ENCODE results near the gene MAPK1IP1L. TPM values are rescaled to one million over a fixed set of nuclear protein-coding genes. Genes with fewer than 3 reads are reported as not detected.

Gene MAPK1IP1L
- total RNA-seq, 2 experiments from 2014 or later: 24.6 to 94.8 TPM

DNA sequence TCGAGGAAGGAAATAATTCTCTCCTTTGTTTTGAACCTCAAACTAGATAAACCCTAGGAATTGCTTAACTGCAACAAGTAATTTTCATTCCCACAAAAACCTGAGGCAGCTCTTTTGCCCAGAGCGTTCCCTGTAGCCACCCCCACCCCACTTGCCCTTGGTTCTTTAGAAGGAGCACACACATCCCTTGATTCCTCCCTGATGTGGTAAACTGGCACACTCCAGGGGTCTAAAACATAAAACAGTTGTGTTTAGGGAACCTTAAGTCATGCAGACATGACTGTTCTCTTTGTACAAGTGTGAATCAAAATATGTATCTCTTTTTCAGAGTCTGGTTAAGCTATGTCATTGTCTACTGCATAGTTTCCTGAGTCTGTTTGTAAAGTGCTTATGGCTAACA, 14.0 kb downstream of the MAPK1IP1L start:
- intact Hi-C loops (cut with micrococcal nuclease; ENCODE audit: unreplicated experiment): no loop called here
- Histone ChIP-seq H2AFZ (ENCODE audit: low read length) (no peak overlapping the region), H3K36me3 (ENCODE audit: insufficient read depth, low read length) (peaks cover 85% of the 10 kb centered on the region), H3K4me1 (ENCODE audit: insufficient read depth, low read length, poor library complexity, severe bottlenecking) (no peaks in the 10 kb centered on the region), H4K20me1 (ENCODE audit: insufficient read depth, low read length) (peaks cover 6% of the 10 kb centered on the region; the same call in 1 of the 2 replicates), H3K9me3 (ENCODE audit: low read length) (no peaks in the 10 kb centered on the region), H3K27ac (ENCODE audit: low read depth, low read length, poor library complexity, severe bottlenecking) (no peak overlapping the region), H3K9me2 (ENCODE audit: insufficient read depth, low read length) (no peaks in the 10 kb centered on the region), H3K79me2 (ENCODE audit: insufficient read depth, low read depth, low read length) (peaks cover 19% of the 10 kb centered on the region), H3K4me3 (ENCODE audit: low read depth, low read length, poor library complexity, severe bottlenecking) (no peak overlapping the region), H3K4me2 (ENCODE audit: low read length) (no peak overlapping the region)
- DNase-seq (ENCODE audit: low spot score): no peak
- POLR2A ChIA-PET: interaction anchor here (0.7 to 2.1 kb wide), 6 partner anchors 8 to 20 kb away, joined by 3 to 12 read pairs (median 4); partner anchors contain the start of gene MAPK1IP1L
- TF ChIP-seq EZH2phosphoT487 (IDR thresholded peaks at IDR 0.05; ENCODE audit: borderline replicate concordance, low read depth, low read length) (no peak), CTCF (conservative IDR thresholded peaks at IDR 0.05; ENCODE audit: low read length) (no peak)
- CTCF ChIA-PET (ENCODE audit: unreplicated experiment): interaction anchor here (0.9 kb wide), 1 partner anchor 14 kb away, joined by 4 read pairs; no protein-coding TSS in a partner anchor
- BruUV-seq (replicated peaks): no TSS peak

GRCh38 chr14:55066223-55066622, 14.8 kb downstream of the MAPK1IP1L start:
- CTCF ChIA-PET (ENCODE audit: unreplicated experiment): interaction anchor here (0.9 kb wide), 1 partner anchor 13 kb away, joined by 4 read pairs; no protein-coding TSS in a partner anchor
- no peaks in the 10 kb centered on the region for H3K4me1 ChIP-seq (ENCODE audit: insufficient read depth, low read length, poor library complexity, severe bottlenecking)
- no peak overlapping the region for H3K4me3 ChIP-seq (ENCODE audit: low read depth, low read length, poor library complexity, severe bottlenecking)
- no peaks in the 10 kb centered on the region for H3K9me3 ChIP-seq (ENCODE audit: low read length)
- H3K4me2 ChIP-seq (ENCODE audit: low read length): no peak overlapping the region
- POLR2A ChIA-PET: interaction anchor here (0.6 to 2.1 kb wide), 6 partner anchors 11 to 99 kb away, joined by 3 to 12 read pairs (median 4); partner anchors contain the start of gene MAPK1IP1L
- DNase-seq (ENCODE audit: low spot score): no peak
- peaks cover 77% of the 10 kb centered on the region for H3K36me3 ChIP-seq (ENCODE audit: insufficient read depth, low read length)
- TF ChIP-seq EZH2phosphoT487 (IDR thresholded peaks at IDR 0.05; ENCODE audit: borderline replicate concordance, low read depth, low read length): no peak
- TF ChIP-seq CTCF (conservative IDR thresholded peaks at IDR 0.05; ENCODE audit: low read length): no peak
- H4K20me1 ChIP-seq (ENCODE audit: insufficient read depth, low read length): peaks cover 6% of the 10 kb centered on the region; the same call in 1 of the 2 replicates
- H3K27ac ChIP-seq (ENCODE audit: low read depth, low read length, poor library complexity, severe bottlenecking): no peak overlapping the region
- H2AFZ ChIP-seq (ENCODE audit: low read length): no peak overlapping the region
- intact Hi-C loops (cut with micrococcal nuclease; ENCODE audit: unreplicated experiment): no loop called here
- no TSS peak for BruUV-seq (replicated peaks)
- H3K79me2 ChIP-seq (ENCODE audit: insufficient read depth, low read depth, low read length): peaks cover 10% of the 10 kb centered on the region; the same call in 1 of the 2 replicates
- H3K9me2 ChIP-seq (ENCODE audit: insufficient read depth, low read length): no peaks in the 10 kb centered on the region

DNA sequence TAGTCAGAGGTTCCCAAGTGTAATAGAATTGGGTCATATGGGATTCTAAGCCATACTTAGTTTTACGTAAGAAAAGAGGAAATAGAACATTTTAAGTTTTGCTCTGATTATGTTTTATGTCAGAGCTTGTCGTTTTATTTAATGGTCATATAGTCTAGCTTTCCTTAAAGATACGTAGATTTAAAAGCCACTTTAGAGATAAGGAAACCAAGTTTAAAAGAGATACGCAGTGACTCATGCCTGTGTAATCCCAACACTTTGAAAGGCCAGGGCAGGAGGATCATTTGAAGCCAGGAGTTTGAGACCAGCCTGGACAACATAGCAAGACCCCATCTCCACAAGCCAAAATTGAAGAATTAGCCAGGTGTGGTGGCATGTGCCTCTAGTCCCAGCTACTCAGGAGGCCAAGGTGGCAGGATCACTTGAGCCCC, 19.5 kb downstream of the MAPK1IP1L start:
- CTCF ChIA-PET (ENCODE audit: unreplicated experiment): no interaction called here
- POLR2A ChIA-PET: interaction anchor here (0.6 to 3.6 kb wide), 5 partner anchors 9 to 495 kb away, joined by 3 to 15 read pairs (median 3); partner anchors contain the start of gene MAPK1IP1L

More for the DNA sequence above, 19.5 kb downstream of the MAPK1IP1L start:
- Histone ChIP-seq H2AFZ (ENCODE audit: low read length) (no peak overlapping the region), H4K20me1 (ENCODE audit: insufficient read depth, low read length) (no peaks in the 10 kb centered on the region), H3K9me2 (ENCODE audit: insufficient read depth, low read length) (no peaks in the 10 kb centered on the region), H3K9me3 (ENCODE audit: low read length) (no peaks in the 10 kb centered on the region), H3K4me1 (ENCODE audit: insufficient read depth, low read length, poor library complexity, severe bottlenecking) (peaks cover 29% of the 10 kb centered on the region), H3K79me2 (ENCODE audit: insufficient read depth, low read depth, low read length) (no peaks in the 10 kb centered on the region), H3K36me3 (ENCODE audit: insufficient read depth, low read length) (peaks cover 29% of the 10 kb centered on the region), H3K4me2 (ENCODE audit: low read length) (no peak overlapping the region), H3K27ac (ENCODE audit: low read depth, low read length, poor library complexity, severe bottlenecking) (no peak overlapping the region), H3K4me3 (ENCODE audit: low read depth, low read length, poor library complexity, severe bottlenecking) (no peak overlapping the region)
- no peak for DNase-seq (ENCODE audit: low spot score)
- TF ChIP-seq CTCF (conservative IDR thresholded peaks at IDR 0.05; ENCODE audit: low read length) (no peak), EZH2phosphoT487 (IDR thresholded peaks at IDR 0.05; ENCODE audit: borderline replicate concordance, low read depth, low read length) (no peak)
- intact Hi-C loops (cut with micrococcal nuclease; ENCODE audit: unreplicated experiment): no loop called here
- BruUV-seq (replicated peaks): no TSS peak
